A673 (cell line): ENCODE results near the gene ZNF277. TPM values are rescaled to one million over a fixed set of nuclear protein-coding genes. Genes with fewer than 3 reads are reported as not detected.

ENCODE experiments used
- BruUV-seq: library from RNA; stranded (reverse); fragments of 400-500 nt; replicated peaks from 2 replicates; lab custom pipeline; 2021; lab: Mats Ljungman, UMichigan
- CTCF ChIA-PET: fragments of 300-600 bp; sonication (Branson Sonifier 250); formaldehyde crosslinking; loops from one replicate; lab custom pipeline; 2022; ENCODE audit warnings: antibody characterized with exemption; lab: Charles Lee
- POLR2A ChIA-PET: fragments of 300-600 bp; sonication (Branson Sonifier 250); formaldehyde crosslinking; loops from one replicate; lab custom pipeline; 2022; ENCODE audit warnings: antibody characterized with exemption; ENCODE audit not compliant: low non-redundant PET; lab: Charles Lee
- DNase-seq: peaks from one replicate; pipeline ENCODE4 v3.0.0-alpha.2; 2015; ENCODE audit warnings: low spot score
- H3K27ac ChIP-seq: fragments of 200-600 bp; sonication (generic); 2 replicates; pipeline ENCODE4 v1.5.1; 2016; ENCODE audit warnings: mixed run types, low read depth, mild to moderate bottlenecking, mixed read lengths, antibody characterized with exemption, low read length; ENCODE audit not compliant: poor library complexity, severe bottlenecking
- H3K27me3 ChIP-seq: fragments of 200-600 bp; sonication (generic); replicated peaks from 2 replicates; pipeline ENCODE4 v1.6.1; 2017; ENCODE audit warnings: mixed run types, low read depth, mild to moderate bottlenecking, mixed read lengths, antibody characterized with exemption, low read length; ENCODE audit not compliant: insufficient read depth, poor library complexity
- H3K36me3 ChIP-seq: fragments of 200-600 bp; sonication (generic); 2 replicates; pipeline ENCODE4 v1.6.1; 2016; ENCODE audit warnings: mixed run types, mild to moderate bottlenecking, mixed read lengths, antibody characterized with exemption, low read length; ENCODE audit not compliant: insufficient read depth, poor library complexity, severe bottlenecking
- H3K4me1 ChIP-seq: fragments of 200-600 bp; sonication (generic); 2 replicates; pipeline ENCODE4 v1.6.1; 2017; ENCODE audit warnings: mixed run types, mild to moderate bottlenecking, mixed read lengths, antibody characterized with exemption, low read length; ENCODE audit not compliant: insufficient read depth, poor library complexity, severe bottlenecking
- H3K4me3 ChIP-seq: fragments of 200-600 bp; sonication (generic); 2 replicates; pipeline ENCODE4 v1.5.1; 2016; ENCODE audit warnings: low read depth, mixed run types, mild to moderate bottlenecking, mixed read lengths, low read length; ENCODE audit not compliant: poor library complexity, severe bottlenecking
- H3K9me3 ChIP-seq: fragments of 200-600 bp; sonication (generic); 2 replicates; pipeline ENCODE4 v1.6.1; 2016; ENCODE audit warnings: mixed run types, low read depth, mild to moderate bottlenecking, mixed read lengths, antibody characterized with exemption, low read length; ENCODE audit not compliant: poor library complexity, severe bottlenecking
- EZH2 ChIP-seq: fragments of 200-600 bp; sonication (generic); IDR thresholded peaks from 2 replicates; pipeline ENCODE4 v1.6.1; 2017; ENCODE audit warnings: borderline replicate concordance, low read depth, mild to moderate bottlenecking, mixed read lengths, antibody characterized with exemption, low read length; ENCODE audit not compliant: poor library complexity, severe bottlenecking
- intact Hi-C: fragments of 100-400 bp; cut with micrococcal nuclease; formaldehyde crosslinking; loops from one replicate; pipeline ENCODE4 v1.10.0; 2022; ENCODE audit not compliant: unreplicated experiment
- total RNA-seq: library from RNA; stranded (reverse); gene quantifications from 2 replicates; pipeline ENCODE4 v1.2.3, GENCODE V29; 2021
- TF ChIP-seq, protein P1 (sequence below): fragments of 300-800, 200-600 bp; sonication (generic); conservative IDR thresholded peaks from 2 replicates; pipeline ENCODE4 v1.5.1; 2017; ENCODE audit warnings: low read depth, mild to moderate bottlenecking, antibody characterized with exemption, low read length, moderate library complexity, mixed read lengths

Gene ZNF277
- total RNA-seq, 1 experiment from 2014 or later: 17.7 TPM

DNA sequence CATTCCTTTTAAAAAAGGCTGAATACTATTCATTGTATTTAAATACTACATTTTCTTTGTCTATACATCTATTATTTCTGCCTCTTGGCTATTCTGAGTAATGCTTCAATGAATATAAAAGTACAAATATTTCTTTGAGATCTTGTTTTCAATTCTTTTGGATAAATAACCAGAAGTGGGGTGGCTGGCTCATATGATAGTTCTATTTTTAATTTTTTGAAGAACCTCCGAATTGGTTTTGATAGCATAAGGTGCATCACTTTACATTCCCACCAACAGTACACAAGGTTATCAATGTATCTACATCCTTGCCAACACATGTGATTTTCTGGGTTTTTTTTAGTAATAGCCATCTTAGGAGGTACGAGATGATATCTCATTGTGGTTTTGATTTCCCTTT lies 72.5 kb downstream of the ZNF277 start:
- ChIA-PET CTCF (no interaction called here), POLR2A (no interaction called here)
- intact Hi-C loops: no loop called here

DNA sequence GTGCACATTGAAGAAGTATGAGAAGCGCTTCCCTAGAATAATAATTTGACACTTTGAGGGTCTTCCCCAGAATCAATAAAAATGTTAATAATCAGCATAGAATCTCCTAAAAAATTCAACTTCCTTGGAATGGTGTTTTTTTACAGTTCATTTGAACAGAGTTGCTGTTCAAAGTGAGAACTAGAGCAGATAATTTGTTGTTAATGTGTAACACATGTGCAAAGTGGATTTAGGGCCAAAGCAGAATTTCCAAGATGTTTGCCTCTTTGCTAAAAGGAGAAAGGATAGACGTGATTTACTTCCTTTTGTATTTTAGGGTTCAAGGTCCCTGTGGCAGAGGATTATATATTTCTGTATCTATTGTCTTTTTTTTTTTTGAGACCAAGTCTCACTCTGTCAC lies 73.8 kb downstream of the ZNF277 start:
- CTCF ChIA-PET: no interaction called here

More for the DNA sequence above, 72.5 kb downstream of the ZNF277 start:
- Histone ChIP-seq H3K4me3 (no peak overlapping the region), H3K27me3 (no peaks in the 10 kb centered on the region), H3K27ac (no peak overlapping the region), H3K36me3 (no peaks in the 10 kb centered on the region), H3K9me3 (no peaks in the 10 kb centered on the region), H3K4me1 (peaks cover 15% of the 10 kb centered on the region)
- DNase-seq: no peak
- TF ChIP-seq, protein P1, sequence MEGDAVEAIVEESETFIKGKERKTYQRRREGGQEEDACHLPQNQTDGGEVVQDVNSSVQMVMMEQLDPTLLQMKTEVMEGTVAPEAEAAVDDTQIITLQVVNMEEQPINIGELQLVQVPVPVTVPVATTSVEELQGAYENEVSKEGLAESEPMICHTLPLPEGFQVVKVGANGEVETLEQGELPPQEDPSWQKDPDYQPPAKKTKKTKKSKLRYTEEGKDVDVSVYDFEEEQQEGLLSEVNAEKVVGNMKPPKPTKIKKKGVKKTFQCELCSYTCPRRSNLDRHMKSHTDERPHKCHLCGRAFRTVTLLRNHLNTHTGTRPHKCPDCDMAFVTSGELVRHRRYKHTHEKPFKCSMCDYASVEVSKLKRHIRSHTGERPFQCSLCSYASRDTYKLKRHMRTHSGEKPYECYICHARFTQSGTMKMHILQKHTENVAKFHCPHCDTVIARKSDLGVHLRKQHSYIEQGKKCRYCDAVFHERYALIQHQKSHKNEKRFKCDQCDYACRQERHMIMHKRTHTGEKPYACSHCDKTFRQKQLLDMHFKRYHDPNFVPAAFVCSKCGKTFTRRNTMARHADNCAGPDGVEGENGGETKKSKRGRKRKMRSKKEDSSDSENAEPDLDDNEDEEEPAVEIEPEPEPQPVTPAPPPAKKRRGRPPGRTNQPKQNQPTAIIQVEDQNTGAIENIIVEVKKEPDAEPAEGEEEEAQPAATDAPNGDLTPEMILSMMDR: no peak
- no peak for TF ChIP-seq EZH2
- BruUV-seq: no TSS peak

DNA sequence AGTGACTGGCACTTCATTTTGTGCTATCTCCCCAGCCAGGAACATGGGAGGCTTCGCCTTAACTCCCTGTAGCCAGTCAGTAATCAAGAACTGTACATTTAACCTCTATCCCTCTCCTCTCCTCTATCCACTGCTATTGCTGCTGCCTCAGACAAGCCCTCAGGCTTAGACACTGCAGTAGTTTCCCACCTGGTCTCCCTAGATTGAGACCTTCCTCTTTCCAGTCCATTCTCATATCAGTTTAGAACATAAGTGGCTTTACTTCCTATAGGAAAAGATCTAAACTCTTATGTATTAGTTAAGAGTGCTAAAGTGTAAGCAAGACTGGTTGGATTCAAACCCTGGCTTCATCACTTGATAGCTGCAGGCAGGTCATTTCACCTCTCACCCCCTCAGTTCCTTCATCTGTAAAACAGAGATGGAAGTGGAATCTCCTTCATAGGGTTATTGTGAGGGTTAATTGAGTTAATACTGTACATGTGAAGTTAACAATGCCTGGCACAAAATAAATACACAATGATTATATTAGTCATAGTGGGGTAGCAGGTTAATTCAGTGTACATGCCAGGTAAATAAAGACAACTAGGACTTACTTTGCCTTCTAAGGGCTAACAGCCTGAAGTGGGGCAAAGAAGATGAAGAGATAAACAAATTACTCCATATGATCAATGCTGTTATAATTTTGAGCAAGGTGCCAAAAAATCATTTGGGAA lies 76.1 kb downstream of the ZNF277 start:
- no TSS peak for BruUV-seq
- Histone ChIP-seq H3K27me3 (no peaks in the 10 kb centered on the region), H3K4me3 (no peak overlapping the region), H3K4me1 (peaks cover 32% of the 10 kb centered on the region), H3K9me3 (no peaks in the 10 kb centered on the region), H3K36me3 (no peaks in the 10 kb centered on the region), H3K27ac (no peak overlapping the region)
- TF ChIP-seq EZH2: no peak
- ChIA-PET POLR2A (no interaction called here), CTCF (no interaction called here)
- intact Hi-C loops: no loop called here
- no peak for DNase-seq

More for the DNA sequence above, 73.8 kb downstream of the ZNF277 start:
- Histone ChIP-seq H3K4me3 (no peak overlapping the region), H3K4me1 (peaks cover 15% of the 10 kb centered on the region), H3K27ac (no peak overlapping the region), H3K9me3 (no peaks in the 10 kb centered on the region), H3K36me3 (no peaks in the 10 kb centered on the region), H3K27me3 (no peaks in the 10 kb centered on the region)
- DNase-seq: peak; percentile 14
- TF ChIP-seq, protein P1: no peak
- no peak for TF ChIP-seq EZH2
- intact Hi-C loops: no loop called here
- POLR2A ChIA-PET: no interaction called here
- BruUV-seq: no TSS peak
